H1 (cell line): ENCODE data around the gene MALT1. TPM values are rescaled to one million over a fixed set of nuclear protein-coding genes. Genes with fewer than 3 reads are reported as not detected.

Experiments
- CTCF ChIA-PET: fragments of 300-600 bp; sonication (Branson Sonifier 250); formaldehyde crosslinking; loops from one replicate; lab custom pipeline; 2021; ENCODE audit not compliant: partially characterized antibody; lab: Charles Lee
- POLR2A ChIA-PET: fragments of 300-600 bp; sonication (Branson Sonifier 250); formaldehyde crosslinking; loops from one replicate; lab custom pipeline; 2021; ENCODE audit warnings: inconsistent platforms; ENCODE audit not compliant: partially characterized antibody; lab: Charles Lee
- DNase-seq, 2 experiments: peaks; one replicate each; pipeline versions ENCODE4 v3.0.0 to v3.0.0-alpha.2; 2010 to 2022; ENCODE audit warnings: low spot score in 2 of 2, low read depth in 1 of 2, mixed read lengths in 1 of 2
- FAIRE-seq: peaks from 2 replicates; lab custom pipeline; 2011; peaks lifted over from hg19 to GRCh38; lab: Jason Lieb, UNC
- H2AFZ ChIP-seq: 2 replicates; pipeline ENCODE4 v1.8.1; 2012; ENCODE audit warnings: low read length, inconsistent platforms
- H2AK5ac ChIP-seq: 2 replicates; pipeline ENCODE4 v1.6.1; 2013; ENCODE audit warnings: low read depth, low read length
- H2BK120ac ChIP-seq: replicated peaks from 2 replicates; pipeline ENCODE3; 2013; ENCODE audit warnings: low read depth, low read length, inconsistent platforms
- H2BK12ac ChIP-seq: 2 replicates; pipeline ENCODE4 v1.6.1; 2013; ENCODE audit warnings: low read depth, low read length
- H2BK15ac ChIP-seq: 2 replicates; pipeline ENCODE4 v1.6.1; 2013; ENCODE audit warnings: low read length
- H2BK20ac ChIP-seq: 2 replicates; pipeline ENCODE4 v1.6.1; 2013; ENCODE audit warnings: low read length
- H2BK5ac ChIP-seq: 2 replicates; pipeline ENCODE4 v1.6.1; 2013; ENCODE audit warnings: low read depth, low read length
- H3K14ac ChIP-seq: 2 replicates; pipeline ENCODE4 v1.6.1; 2013; ENCODE audit warnings: inconsistent platforms; ENCODE audit not compliant: insufficient read length
- H3K18ac ChIP-seq: 2 replicates; pipeline ENCODE4 v1.6.1; 2013; ENCODE audit warnings: low read length; ENCODE audit errors: extremely low read depth
- H3K23ac ChIP-seq: 2 replicates; pipeline ENCODE4 v1.6.1; 2013; ENCODE audit warnings: inconsistent platforms; ENCODE audit not compliant: insufficient read length
- H3K23me2 ChIP-seq: 2 replicates; pipeline ENCODE4 v1.6.1; 2013; ENCODE audit warnings: low read depth, low read length
- H3K27ac ChIP-seq: 2 replicates; pipeline ENCODE4 v1.6.1; 2011; ENCODE audit warnings: low read depth, low read length, inconsistent platforms
- H3K27me3 ChIP-seq, 4 experiments: replicated peaks in 1 of 4; 1 replicate in 1 of 4; 2 replicates in 3 of 4; pipeline versions ENCODE4 v1.6.1 to v1.8.1; 2011 to 2013; ENCODE audit warnings: low read length in 3 of 4, mild to moderate bottlenecking in 3 of 4, inconsistent platforms in 2 of 4, mixed read lengths in 2 of 4, moderate library complexity in 1 of 4; ENCODE audit not compliant: control insufficient read depth in 3 of 4, insufficient read depth in 3 of 4; ENCODE audit errors: extremely low read depth in 1 of 4
- H3K36me3 ChIP-seq, 4 experiments: 2 replicates each; pipeline versions ENCODE4 v1.6.1 to v1.8.1; 2011 to 2013; ENCODE audit warnings: mild to moderate bottlenecking in 4 of 4, low read length in 3 of 4, moderate library complexity in 2 of 4, control low read depth in 1 of 4, inconsistent platforms in 1 of 4; ENCODE audit not compliant: insufficient read depth in 4 of 4, control insufficient read depth in 2 of 4
- H3K4ac ChIP-seq: replicated peaks from 2 replicates; pipeline ENCODE3; 2013; ENCODE audit warnings: low read length, low read depth, mixed read lengths, inconsistent platforms; ENCODE audit not compliant: insufficient read length
- H3K4me1 ChIP-seq, 4 experiments: replicated peaks in 1 of 4; 1 replicate in 1 of 4; 2 replicates in 3 of 4; pipeline versions ENCODE4 v1.6.1 to v1.8.1; 2011 to 2013; ENCODE audit warnings: low read length in 3 of 4, inconsistent platforms in 2 of 4, mixed read lengths in 1 of 4; ENCODE audit not compliant: insufficient read depth in 4 of 4, control insufficient read depth in 3 of 4
- H3K4me2 ChIP-seq, 2 experiments: 2 replicates each; pipeline versions ENCODE4 v1.6.1 to v1.8.1; 2011 to 2013; ENCODE audit warnings: low read depth in 2 of 2, low read length in 2 of 2, control low read depth in 1 of 2, inconsistent platforms in 1 of 2, mild to moderate bottlenecking in 1 of 2; ENCODE audit not compliant: insufficient read depth in 1 of 2
- H3K4me3 ChIP-seq, 4 experiments: fragments of 200-600, 300-600 bp in 1 of 4; sonication (generic), shearing (Covaris generic), sonication (Bioruptor Twin) in 1 of 4; 2 replicates each; pipeline versions ENCODE4 v1.5.1 to v1.8.1; 2011 to 2016; ENCODE audit warnings: low read length in 4 of 4, low read depth in 3 of 4, control low read depth in 2 of 4, inconsistent platforms in 2 of 4, mild to moderate bottlenecking in 2 of 4, mixed read lengths in 1 of 4, moderate library complexity in 1 of 4; ENCODE audit not compliant: insufficient read depth in 2 of 4; ENCODE audit errors: extremely low read depth in 1 of 4
- H3K56ac ChIP-seq: replicated peaks from 2 replicates; pipeline ENCODE3; 2013; ENCODE audit warnings: low read depth, mild to moderate bottlenecking, mixed read lengths, low read length, inconsistent platforms; ENCODE audit not compliant: insufficient read length
- H3K79me1 ChIP-seq: 2 replicates; pipeline ENCODE4 v1.6.1; 2013; ENCODE audit warnings: low read depth, low read length, control low read depth
- H3K79me2 ChIP-seq, 2 experiments: 2 replicates each; pipeline versions ENCODE4 v1.6.1 to v1.8.1; 2012 to 2013; ENCODE audit warnings: low read length in 2 of 2, mild to moderate bottlenecking in 2 of 2, inconsistent platforms in 1 of 2; ENCODE audit not compliant: insufficient read depth in 2 of 2, control insufficient read depth in 1 of 2
- H3K9ac ChIP-seq, 4 experiments: replicated peaks in 1 of 4; 1 replicate in 1 of 4; 2 replicates in 3 of 4; pipeline versions ENCODE4 v1.6.1 to v1.8.1; 2011 to 2013; ENCODE audit warnings: low read depth in 3 of 4, low read length in 3 of 4, control low read depth in 2 of 4, mild to moderate bottlenecking in 2 of 4, moderate library complexity in 2 of 4, inconsistent platforms in 1 of 4; ENCODE audit errors: extremely low read depth in 1 of 4
- H3K9me3 ChIP-seq, 2 experiments: 2 replicates each; pipeline versions ENCODE4 v1.6.1 to v1.8.1; 2012 to 2013; ENCODE audit warnings: mild to moderate bottlenecking in 2 of 2, moderate library complexity in 2 of 2, control low read depth in 1 of 2, inconsistent platforms in 1 of 2, low read depth in 1 of 2, low read length in 1 of 2, mixed read lengths in 1 of 2; ENCODE audit not compliant: insufficient read depth in 2 of 2
- H4K20me1 ChIP-seq, 2 experiments: replicated peaks in 1 of 2; 2 replicates each; pipeline versions ENCODE3 to v1.8.1; 2011 to 2013; ENCODE audit warnings: inconsistent platforms in 2 of 2, low read length in 2 of 2, mild to moderate bottlenecking in 1 of 2; ENCODE audit not compliant: insufficient read depth in 2 of 2, control insufficient read depth in 1 of 2
- H4K5ac ChIP-seq: 2 replicates; pipeline ENCODE4 v1.6.1; 2013; ENCODE audit warnings: low read length, low read depth, mixed read lengths, inconsistent platforms; ENCODE audit not compliant: insufficient read length
- H4K8ac ChIP-seq: 2 replicates; pipeline ENCODE4 v1.8.0; 2013; ENCODE audit warnings: mild to moderate bottlenecking, moderate library complexity, low read length, inconsistent platforms; ENCODE audit not compliant: insufficient read depth; ENCODE audit errors: extremely low read depth
- H4K91ac ChIP-seq: replicated peaks from 2 replicates; pipeline ENCODE3; 2013; ENCODE audit warnings: low read length, mixed read lengths, inconsistent platforms; ENCODE audit not compliant: insufficient read length
- ASH2L ChIP-seq: fragments of 200-600, 300-600 bp; sonication (generic); IDR thresholded peaks from one replicate; pipeline ENCODE4 v1.7.1; 2017; ENCODE audit warnings: low read length
- CHD1 ChIP-seq: IDR thresholded peaks from 2 replicates; pipeline ENCODE4 v1.6.1; 2012; ENCODE audit warnings: low read depth, low read length, improper control_type of control experiment
- CHD2 ChIP-seq: IDR thresholded peaks from 2 replicates; pipeline ENCODE4 v1.6.1; 2012; ENCODE audit warnings: low read length, improper control_type of control experiment
- EGR1 ChIP-seq: IDR thresholded peaks from 2 replicates; pipeline ENCODE4 v1.6.1; 2011; ENCODE audit warnings: low read depth, low read length, borderline replicate concordance
- KDM4A ChIP-seq: IDR thresholded peaks from one replicate; pipeline ENCODE4 v1.7.1; 2012; ENCODE audit warnings: low read depth, mild to moderate bottlenecking, moderate library complexity, low read length, inconsistent platforms; ENCODE audit not compliant: severe bottlenecking
- PHF8 ChIP-seq: fragments of 200-600 bp; sonication (generic); conservative IDR thresholded peaks from 2 replicates; pipeline ENCODE4 v1.7.1; 2012; ENCODE audit warnings: low read depth, mild to moderate bottlenecking, inconsistent platforms, low read length, moderate library complexity
- POU5F1 ChIP-seq: IDR thresholded peaks from 2 replicates; pipeline ENCODE4 v1.6.1; 2011; ENCODE audit warnings: low read depth, mild to moderate bottlenecking, low read length, moderate library complexity
- SP4 ChIP-seq: IDR thresholded peaks from 2 replicates; pipeline ENCODE4 v1.6.1; 2012; ENCODE audit warnings: low read length, inconsistent platforms
- SRF ChIP-seq: IDR thresholded peaks from 2 replicates; pipeline ENCODE4 v1.6.1; 2011; ENCODE audit warnings: mild to moderate bottlenecking, low read depth, low read length, moderate library complexity
- SUZ12 ChIP-seq: fragments of 200-600 bp; sonication (generic); IDR thresholded peaks from 2 replicates; pipeline ENCODE4 v1.6.1; 2012; ENCODE audit warnings: mild to moderate bottlenecking, inconsistent platforms, low read length, moderate library complexity, mixed read lengths
- ZNF274 ChIP-seq: IDR thresholded peaks from 2 replicates; pipeline ENCODE4 v1.7.0; 2012; ENCODE audit warnings: low read length, borderline replicate concordance; ENCODE audit errors: extremely low read depth
- WGBS, 2 experiments: shearing (Covaris generic) in 1 of 2; methylation state at CpG; one replicate each; pipeline versions ENCODE4 v1.1.6 to v1.1.7; 2013 to 2015; ENCODE audit warnings: low lambda C conversion rate in 2 of 2, mixed read lengths in 2 of 2, inconsistent platforms in 1 of 2, low coverage in 1 of 2, missing lambda C conversion rate in 1 of 2; ENCODE audit not compliant: insufficient replicate concordance in 2 of 2, insufficient coverage in 1 of 2, insufficient read length in 1 of 2; ENCODE audit errors: extremely low coverage in 1 of 2, missing lambda C conversion rate in 1 of 2; 5-methylcytosine and 5-hydroxymethylcytosine counted together
- polyA plus RNA-seq, 7 experiments: library from polyadenylated mRNA; depleted of rRNA in 3 of 7; stranded (reverse) in 5 of 7; unstranded in 2 of 7; fragments of >200 nt in 5 of 7; fragments of 200-250 nt in 2 of 7; gene quantifications; 1 replicate in 5 of 7; 2 replicates in 1 of 7; 4 replicates in 1 of 7; pipeline versions ENCODE4 v1.2.1 to v1.2.3, GENCODE V29; 2011 to 2013; ENCODE audit warnings: missing spikeins in 2 of 7, mixed read lengths in 2 of 7
- total RNA-seq: library from RNA; stranded (reverse); fragmentation: NEBNext Ultra II Directional; extraction: Animal tissue kit (Norgen Biotek cat#: 25700); gene quantifications from 2 replicates; pipeline ENCODE4 v1.2.1, GENCODE V29; 2021
- TF ChIP-seq, protein P1 (sequence below): IDR thresholded peaks from 2 replicates; pipeline ENCODE4 v1.6.1; 2012; ENCODE audit warnings: inconsistent platforms
- TF ChIP-seq, protein P2 (sequence below): IDR thresholded peaks from 2 replicates; pipeline ENCODE4 v1.6.1; 2012; ENCODE audit warnings: low read length, inconsistent platforms

The MALT1 gene
- total and polyA plus RNA-seq, 2 of the 8 experiments (the other 6 are each of a cell fraction or from before 2014, with no cell fraction given), result 10.7 to 25.9 TPM

DNA sequence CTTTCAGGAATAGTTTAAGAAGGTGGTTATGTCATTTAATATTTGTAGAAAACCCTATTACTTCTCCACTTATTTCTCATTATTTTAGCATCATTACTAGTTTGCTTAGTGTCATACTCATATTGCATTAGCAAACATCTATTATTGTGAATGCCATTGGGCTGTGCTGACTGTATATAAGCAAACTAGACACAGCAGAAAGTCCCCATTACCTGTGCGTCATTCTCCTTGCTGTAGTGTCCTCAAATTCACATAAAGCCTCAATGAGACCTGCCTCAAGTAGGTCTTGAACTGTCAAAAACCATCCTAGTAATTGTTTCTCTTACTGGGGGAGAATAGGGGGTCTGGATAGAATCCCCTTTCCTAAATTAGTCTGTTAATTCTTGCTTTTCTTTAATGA is 43.6 kb downstream of the MALT1 start:
- TF ChIP-seq KDM4A (no peak), CHD2 (no peak), PHF8 (no peak), EGR1 (no peak), POU5F1 (no peak), SP4 (no peak), CHD1 (no peak), SRF (no peak), SUZ12 (no peak), ASH2L (no peak), ZNF274 (no peak)
- TF ChIP-seq, protein P1, sequence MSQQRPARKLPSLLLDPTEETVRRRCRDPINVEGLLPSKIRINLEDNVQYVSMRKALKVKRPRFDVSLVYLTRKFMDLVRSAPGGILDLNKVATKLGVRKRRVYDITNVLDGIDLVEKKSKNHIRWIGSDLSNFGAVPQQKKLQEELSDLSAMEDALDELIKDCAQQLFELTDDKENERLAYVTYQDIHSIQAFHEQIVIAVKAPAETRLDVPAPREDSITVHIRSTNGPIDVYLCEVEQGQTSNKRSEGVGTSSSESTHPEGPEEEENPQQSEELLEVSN, result no peak
- TF ChIP-seq, protein P2, sequence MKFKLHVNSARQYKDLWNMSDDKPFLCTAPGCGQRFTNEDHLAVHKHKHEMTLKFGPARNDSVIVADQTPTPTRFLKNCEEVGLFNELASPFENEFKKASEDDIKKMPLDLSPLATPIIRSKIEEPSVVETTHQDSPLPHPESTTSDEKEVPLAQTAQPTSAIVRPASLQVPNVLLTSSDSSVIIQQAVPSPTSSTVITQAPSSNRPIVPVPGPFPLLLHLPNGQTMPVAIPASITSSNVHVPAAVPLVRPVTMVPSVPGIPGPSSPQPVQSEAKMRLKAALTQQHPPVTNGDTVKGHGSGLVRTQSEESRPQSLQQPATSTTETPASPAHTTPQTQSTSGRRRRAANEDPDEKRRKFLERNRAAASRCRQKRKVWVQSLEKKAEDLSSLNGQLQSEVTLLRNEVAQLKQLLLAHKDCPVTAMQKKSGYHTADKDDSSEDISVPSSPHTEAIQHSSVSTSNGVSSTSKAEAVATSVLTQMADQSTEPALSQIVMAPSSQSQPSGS, result no peak
- H2AK5ac ChIP-seq, result no peak overlapping the region
- no peaks in the 10 kb centered on the region for H4K20me1 ChIP-seq
- no peak for DNase-seq
- no peaks in the 10 kb centered on the region for H3K27me3 ChIP-seq
- no peak overlapping the region for H2BK15ac ChIP-seq
- no peak overlapping the region for H3K23ac ChIP-seq
- POLR2A ChIA-PET, result no interaction called here
- no peaks in the 10 kb centered on the region for H3K79me1 ChIP-seq
- no peak overlapping the region for H2BK12ac ChIP-seq
- H2BK20ac ChIP-seq, result no peak overlapping the region
- no peak overlapping the region for H3K27ac ChIP-seq
- no peak overlapping the region for H3K9ac ChIP-seq
- H3K23me2 ChIP-seq, result no peaks in the 10 kb centered on the region
- no peak overlapping the region for H3K4me3 ChIP-seq
- WGBS, 2 experiments, result 96% methylated on average over 1 of the region's 1 CpG; no CpG with 5 or more reads in 1 of the 2 experiments
- no peak overlapping the region for H4K8ac ChIP-seq
- H3K4ac ChIP-seq, result no peak overlapping the region
- no peaks in the 10 kb centered on the region for H3K79me2 ChIP-seq
- H4K91ac ChIP-seq, result no peak overlapping the region
- CTCF ChIA-PET, result interaction anchor here (1.4 kb wide), 2 partner anchors 50 to 184 kb away, joined by 3 to 5 read pairs; no protein-coding TSS in a partner anchor
- H2BK120ac ChIP-seq, result no peak overlapping the region
- 0 out of 7 replicates have a peak, but pooled peaks cover 0 to 2% (median 0%) of the 10 kb centered on the region in 4 experiments for H3K4me1 ChIP-seq
- H2BK5ac ChIP-seq, result no peak overlapping the region
- FAIRE-seq, result no peak
- no peak overlapping the region for H3K14ac ChIP-seq
- peaks cover 0 to 10% (median under 1%) of the 10 kb centered on the region in 4 experiments; a peak in 2 of 8 replicates for H3K36me3 ChIP-seq
- H3K56ac ChIP-seq, result no peak overlapping the region
- H3K18ac ChIP-seq, result no peak overlapping the region
- H3K4me2 ChIP-seq, result no peak overlapping the region
- H2AFZ ChIP-seq, result no peak overlapping the region
- no peak overlapping the region for H4K5ac ChIP-seq
- H3K9me3 ChIP-seq, result no peaks in the 10 kb centered on the region
